ENCODE data around the gene TBC1D22A.

The TBC1D22A gene

DNA sequence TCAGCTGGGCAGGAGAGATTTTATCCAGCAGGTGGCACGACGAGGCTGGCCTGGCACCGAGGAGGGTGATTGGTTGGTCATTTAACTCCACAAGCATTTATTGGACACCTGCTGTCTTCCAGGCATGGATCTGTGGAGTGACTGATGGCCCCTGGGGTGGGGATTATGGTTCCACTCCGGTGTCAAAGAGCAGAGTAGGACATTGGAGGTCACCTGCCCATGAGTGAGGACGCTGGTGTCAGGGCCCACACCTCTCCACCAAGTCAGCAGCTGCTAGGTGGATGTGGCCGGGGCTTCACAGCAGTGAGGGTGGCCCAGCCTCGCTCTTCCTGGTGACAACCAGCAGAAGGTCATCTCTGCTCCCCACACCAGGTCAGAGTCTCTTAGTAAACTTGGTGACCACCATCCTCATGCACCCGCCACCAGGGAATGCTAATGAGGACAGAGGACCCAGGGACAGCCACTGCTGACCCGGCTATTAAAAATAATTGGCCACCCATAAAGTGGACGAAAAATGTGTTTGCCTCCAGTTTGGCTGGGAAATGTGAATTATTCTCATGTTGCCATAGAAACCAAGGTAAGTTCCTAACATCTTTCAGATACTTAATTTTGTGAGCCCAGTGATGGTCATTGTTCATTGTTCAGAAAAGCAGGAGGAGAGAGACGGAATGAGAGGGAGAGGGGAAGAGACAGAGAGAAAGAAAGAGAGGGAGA is 428.7 kb downstream of the TBC1D22A start:
- DNase-seq (ENCODE audit: low read depth) = no peak

DNA sequence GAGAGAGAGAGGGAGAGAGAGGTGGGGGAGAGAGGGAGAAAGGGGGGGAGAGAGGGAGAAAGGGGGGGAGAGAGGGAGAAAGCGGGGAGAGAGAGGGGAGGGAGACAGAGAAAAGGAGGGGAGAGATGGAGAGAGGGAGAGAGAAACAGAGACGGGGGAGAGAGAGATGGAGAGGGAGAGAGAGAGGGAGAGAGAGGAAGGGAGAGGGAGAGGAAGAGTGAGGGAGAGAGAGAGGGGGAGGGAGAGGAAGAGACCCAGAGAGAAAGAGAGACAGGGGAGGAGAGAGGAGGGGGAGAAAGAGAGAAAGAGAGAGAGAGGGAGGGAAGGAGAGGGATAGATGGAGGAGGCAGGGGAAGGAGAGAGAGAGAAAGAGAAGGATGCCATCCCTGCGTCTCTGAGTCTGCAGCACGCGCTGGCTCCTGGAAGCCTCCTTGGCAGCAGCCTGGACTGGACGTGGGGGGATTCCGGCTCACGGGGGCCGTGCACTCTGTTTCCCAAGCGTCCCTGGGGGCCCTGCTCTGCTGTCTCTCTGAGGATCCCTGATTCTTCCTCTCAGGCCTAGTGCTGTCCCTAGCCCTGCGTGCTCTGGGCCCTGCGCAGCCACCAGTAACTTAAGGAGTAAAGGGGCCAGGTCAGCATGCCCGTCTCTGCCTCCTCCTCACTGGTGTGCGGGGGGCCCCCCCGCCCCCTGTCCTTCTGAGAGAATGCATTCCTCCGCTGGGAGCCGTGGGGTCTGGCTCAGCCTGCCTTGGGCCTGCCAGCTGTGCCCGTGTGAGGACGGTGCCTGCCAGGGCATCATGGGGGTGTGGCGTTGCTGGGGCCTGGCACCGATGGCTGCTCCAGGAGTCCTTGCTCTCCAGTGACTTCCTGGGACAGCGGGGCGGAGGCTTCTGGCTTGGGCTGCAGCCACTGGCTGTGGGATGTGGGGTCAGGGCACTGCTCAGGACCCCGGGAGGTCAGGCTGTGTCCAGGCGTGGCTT is 429.5 kb downstream of the TBC1D22A start:
- no peak for DNase-seq (ENCODE audit: low read depth)

GRCh38 chr22:47192651-47193437 is 430.4 kb downstream of the TBC1D22A start:
- no peak for DNase-seq (ENCODE audit: low read depth)

DNA sequence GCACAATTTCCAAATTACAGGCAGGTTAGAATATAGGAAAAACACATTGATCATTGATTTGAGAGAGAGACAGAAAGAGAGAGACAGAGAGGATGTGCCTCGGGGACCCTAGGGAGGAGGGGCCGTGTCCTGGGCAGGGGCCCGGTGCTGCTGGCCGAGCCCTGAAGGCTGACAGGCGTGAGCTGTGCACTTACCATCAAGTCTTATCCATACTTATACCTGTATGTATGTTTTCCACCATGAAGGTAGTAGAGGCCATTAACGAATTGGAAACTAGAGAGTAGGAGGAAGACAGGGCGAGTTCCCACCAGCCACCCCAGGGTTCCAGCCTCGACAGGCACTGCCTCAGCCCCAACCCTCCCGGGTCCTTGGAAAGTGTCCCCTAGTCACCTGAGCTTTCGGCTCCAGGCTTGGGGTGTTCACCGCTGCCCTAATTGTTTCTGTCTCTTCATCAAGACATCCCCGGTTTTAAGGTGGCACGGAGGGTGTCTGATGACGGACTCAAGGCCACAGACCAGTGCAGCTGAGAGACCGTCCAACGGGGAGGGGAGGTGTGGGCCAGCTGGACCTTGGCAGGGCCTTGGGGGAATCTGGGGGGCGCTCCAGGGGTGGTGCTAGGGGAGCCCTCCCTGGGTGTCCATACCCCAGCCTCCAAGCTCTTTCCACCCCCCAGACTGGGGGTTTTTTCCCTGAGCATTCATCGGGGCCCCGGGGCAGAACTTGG is 431.3 kb downstream of the TBC1D22A start:
- no peak for DNase-seq (ENCODE audit: low read depth)

DNA sequence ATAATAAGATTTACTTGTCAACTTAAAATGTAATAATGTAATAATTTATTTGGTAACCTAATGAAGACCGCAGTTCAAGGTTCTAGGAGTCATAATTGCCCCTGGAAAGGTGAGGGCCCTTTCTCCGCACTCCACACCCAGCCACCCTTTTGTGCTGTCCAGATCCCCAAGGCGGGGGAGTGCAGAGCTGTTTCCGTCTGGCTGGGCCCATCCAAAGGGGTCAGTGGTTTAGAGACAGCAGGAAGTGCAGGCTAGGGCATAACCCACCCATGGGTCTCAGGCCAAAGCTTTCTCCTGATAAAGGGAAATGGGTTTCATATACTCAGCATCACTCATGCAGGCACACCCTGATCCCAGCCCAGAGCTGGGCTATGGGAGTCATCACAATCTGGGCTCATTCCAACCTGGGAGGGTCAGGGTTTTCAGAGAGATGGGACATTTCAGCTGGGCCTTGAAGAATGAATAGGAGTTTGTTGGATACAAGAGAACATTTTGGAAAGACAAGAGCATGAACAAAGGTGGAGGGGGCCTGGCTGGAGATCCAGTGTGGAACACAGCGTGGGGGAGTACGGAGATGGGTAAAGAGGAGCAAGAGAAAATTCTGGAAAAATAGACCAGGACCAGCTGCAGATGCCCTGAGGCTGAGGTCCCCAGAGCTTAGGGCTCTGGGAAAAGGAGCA is 432.2 kb downstream of the TBC1D22A start:
- DNase-seq (ENCODE audit: low read depth) = no peak

DNA sequence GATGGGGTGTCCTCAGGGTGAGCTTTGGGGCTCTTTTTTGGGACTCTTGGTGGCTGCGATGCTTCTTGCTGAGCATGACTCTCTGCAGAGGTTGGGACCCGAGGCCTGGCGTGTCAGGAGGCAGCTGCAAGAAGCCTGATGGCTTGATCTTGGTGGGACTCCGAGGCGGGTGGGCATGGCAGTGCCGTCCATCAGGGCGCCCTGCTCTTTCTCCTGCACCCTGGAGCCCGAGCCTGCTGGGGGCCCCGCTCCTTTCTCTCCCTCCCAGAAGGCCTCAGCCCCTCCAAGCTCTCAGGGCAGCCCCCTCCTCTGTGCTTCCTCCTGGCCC is 432.7 kb downstream of the TBC1D22A start:
- no peak for DNase-seq (ENCODE audit: low read depth)

- DNase-seq (ENCODE audit: low read depth) = no peak
These were observed 433.2 kb downstream of the TBC1D22A start for GRCh38 chr22:47195484-47196165.

DNA sequence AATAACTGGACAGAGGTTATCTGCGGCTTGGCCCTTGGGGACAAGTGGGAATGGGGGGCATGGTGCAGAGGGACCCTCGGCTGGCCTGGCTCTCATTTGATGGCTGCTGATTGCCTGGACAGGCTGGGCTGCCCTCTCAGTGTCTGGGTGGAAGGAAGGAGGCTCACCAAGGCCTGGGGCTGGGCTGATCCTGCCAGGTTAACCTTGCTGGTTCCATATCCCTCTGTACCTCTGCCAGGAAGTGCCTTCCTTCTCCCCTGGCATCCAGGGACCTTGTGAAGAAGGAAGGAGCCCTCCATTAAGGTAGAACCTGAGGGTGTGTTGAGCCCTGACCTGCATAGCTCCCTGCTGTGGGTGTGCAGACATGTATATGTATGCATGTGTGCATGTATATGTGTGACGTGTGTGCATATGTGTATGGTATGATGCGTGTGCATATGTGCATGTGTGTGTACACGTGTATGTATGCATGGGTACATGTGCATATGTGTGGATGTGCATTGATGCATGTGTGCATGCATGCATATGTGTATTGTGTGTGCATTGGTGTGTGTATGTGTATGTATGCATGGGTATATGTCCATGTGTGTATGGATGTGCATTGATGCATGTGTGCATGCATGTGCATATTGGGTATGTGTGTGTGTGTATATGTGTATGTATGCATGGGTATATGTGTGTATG is 433.9 kb downstream of the TBC1D22A start:
- DNase-seq (ENCODE audit: low read depth) = no peak

DNA sequence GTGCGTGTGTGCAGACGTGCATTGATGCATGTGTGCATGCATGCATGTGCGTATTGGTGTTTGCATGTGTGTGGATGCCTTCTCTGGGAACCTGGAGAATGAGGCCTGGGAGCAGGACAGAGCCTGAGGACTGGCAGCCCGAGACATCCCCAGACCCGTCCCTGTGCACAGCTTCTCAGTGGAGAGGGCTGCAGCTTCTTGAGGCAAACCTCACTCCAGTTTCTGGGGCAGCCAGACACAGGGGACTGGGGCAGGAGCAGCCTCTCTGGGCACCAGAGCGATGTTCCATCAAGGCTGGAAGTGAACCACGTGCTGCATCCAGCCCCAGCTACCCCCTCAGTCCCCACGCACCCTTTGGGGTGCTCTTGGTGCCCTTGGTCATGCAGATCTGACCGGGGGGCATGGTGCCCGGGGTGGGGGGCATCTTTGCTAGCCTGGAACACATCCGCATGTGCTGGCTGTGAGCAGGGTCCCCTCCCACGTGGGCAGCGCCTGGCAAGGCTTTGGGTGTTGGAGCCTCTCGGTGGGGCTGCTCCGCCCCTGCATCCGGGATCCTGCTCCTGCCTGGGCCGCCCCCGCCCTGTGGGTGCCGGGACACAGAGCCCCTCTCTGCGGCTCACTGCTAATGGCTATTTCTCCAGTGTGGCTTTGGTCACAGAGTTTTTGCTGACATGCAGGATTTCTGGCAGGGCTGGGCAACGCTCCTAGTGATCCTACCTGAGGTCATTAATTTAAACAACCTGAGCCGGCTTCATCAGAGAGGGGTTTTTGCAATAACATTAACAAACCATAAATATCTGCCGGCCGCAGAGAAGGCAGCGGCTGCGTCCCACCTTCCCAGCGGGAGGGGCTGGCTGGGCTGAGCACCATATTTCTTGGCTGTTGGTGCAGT is 434.7 kb downstream of the TBC1D22A start:
- DNase-seq (ENCODE audit: low read depth) = no peak

- no peak for DNase-seq (ENCODE audit: low read depth)
These were observed 435.5 kb downstream of the TBC1D22A start for GRCh38 chr22:47197773-47198500.

DNA sequence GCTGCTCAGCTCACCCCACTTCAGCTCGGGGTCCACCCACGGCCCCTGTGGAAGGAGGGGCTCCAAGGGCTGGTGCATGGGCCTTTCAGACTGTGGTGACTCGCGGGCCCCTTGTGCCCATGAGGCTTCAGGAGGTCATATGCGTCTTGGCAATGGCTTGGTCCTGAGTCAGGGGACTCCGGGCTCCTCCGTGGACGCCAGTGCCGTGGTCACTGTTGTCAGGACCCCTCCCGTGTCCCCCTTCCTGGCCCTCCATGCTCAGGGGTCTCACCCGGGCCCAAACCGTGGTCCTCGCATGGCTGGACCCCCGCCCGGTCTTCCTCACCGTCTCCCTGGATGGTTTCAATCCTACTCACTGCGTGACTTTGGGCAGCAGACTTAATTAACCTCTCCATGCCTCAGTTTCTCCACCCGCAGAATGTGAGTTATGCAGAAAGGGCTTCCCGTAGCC is 436.4 kb downstream of the TBC1D22A start:
- DNase-seq (ENCODE audit: low read depth) = no peak

DNA sequence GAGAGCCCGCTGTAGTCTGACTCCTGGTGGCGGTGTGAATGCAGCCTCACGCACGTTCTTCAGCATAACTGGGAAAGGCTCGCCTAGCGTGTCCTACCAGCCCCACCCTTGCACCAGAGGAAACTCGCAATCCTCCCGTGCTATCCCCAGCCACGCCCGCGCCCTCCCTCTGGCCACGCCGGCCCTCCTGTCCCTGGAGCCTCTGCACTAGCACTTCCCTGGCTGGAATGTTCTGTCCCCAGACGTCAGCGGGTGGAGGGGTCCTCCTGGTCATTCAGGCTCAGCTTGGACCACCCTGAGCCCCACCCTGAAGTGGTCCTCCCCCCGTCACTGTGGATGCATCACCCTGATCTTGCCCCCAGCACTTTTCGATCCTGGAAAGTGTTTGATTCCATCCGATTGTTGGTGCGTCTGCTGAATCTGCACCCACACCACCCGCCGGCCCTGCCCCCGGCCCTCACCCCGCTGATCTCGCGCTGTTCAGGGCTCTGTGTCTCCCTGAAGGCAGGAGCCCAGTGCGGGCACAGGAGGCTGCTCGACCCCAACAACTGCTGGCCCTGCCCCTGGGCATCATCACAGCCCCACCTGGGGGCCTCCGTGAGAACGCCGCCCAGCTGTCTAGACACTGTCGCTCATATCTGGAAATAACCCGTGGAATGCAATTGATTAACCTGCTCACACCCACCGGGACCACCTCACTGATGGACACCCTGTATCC is 437.0 kb downstream of the TBC1D22A start:
- no peak for DNase-seq (ENCODE audit: low read depth)

- no peak for DNase-seq (ENCODE audit: low read depth)
These were observed 437.5 kb downstream of the TBC1D22A start for GRCh38 chr22:47199979-47200272.

DNA sequence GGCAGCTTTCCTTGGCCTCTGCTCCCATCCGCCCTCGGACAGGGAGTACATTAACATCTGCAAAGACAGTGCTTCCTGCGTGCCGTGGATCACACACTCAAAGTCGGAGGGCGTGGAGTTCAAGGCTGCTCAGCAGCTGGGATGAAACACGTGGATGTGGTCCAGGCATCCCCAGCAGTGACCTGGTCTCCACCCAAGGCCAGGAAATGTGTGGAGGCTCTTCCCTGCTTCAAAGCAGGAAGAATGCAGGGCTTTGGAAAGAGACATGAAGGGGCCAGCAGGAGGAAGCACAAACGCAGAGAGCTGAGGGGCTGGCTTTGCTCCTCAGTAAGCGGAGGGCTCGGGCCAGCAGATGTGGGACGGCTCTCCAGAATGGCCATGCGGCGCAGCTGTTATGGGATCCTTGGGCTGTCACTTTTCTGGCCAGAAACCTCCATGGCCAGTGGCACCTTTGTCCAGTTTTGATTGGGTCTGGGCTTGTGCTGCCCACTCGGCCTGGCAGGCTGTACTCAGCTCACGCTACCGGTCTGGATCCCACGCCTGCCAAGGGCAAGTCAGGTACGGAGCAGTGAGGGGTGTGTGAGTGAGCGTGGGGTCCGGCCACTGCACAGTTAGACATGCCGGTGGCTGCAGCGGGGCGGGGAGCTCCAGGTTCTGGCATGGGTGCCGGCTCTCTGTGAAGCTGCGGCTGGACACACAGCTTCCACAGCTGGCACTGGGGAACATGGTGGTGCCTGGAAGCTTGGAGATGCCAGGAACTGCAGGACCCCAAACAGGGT is 438.0 kb downstream of the TBC1D22A start:
- no peak for DNase-seq (ENCODE audit: low read depth)

GRCh38 chr22:47201186-47201995 is 438.9 kb downstream of the TBC1D22A start:
- DNase-seq (ENCODE audit: low read depth) = no peak

All from stimulated activated CD8-positive, alpha-beta memory T cell treated with anti-CD3 and anti-CD28 coated beads, Interleukin-12 subunit alpha, Interleukin-12 subunit beta, amount 100 ng/mL, for 4 hours (primary cell).